GM19238 (cell line): ENCODE results near the gene TSEN15.

ENCODE experiments used
- DNase-seq: peaks from one replicate; pipeline ENCODE4 v3.0.0; 2011; ENCODE audit warnings: low spot score; ENCODE audit not compliant: insufficient read length

TSEN15 gene

GRCh38 chr1:184051485-184052193 lies at the start of gene TSEN15:
TSEN15 (plus strand) TSS chr1:184051730; CDS start chr1:184051756, 26 bp downstream.
- peak; percentile 76 for DNase-seq

- DNase-seq, result no peak
Observed at GRCh38 chr1:184002071-184002470, 49.5 kb upstream of the TSEN15 start.

- no peak for DNase-seq
Observed at GRCh38 chr1:184004935-184005334, 46.6 kb upstream of the TSEN15 start.

GRCh38 chr1:184005506-184005905 lies 46.0 kb upstream of the TSEN15 start:
- DNase-seq, result no peak

- no peak for DNase-seq
Observed at GRCh38 chr1:184010788-184011187, 40.7 kb upstream of the TSEN15 start.

- DNase-seq, result no peak
Observed at GRCh38 chr1:184012187-184012586, 39.3 kb upstream of the TSEN15 start.

- no peak for DNase-seq
Observed at GRCh38 chr1:184014271-184014670, 37.3 kb upstream of the TSEN15 start.

GRCh38 chr1:184016169-184016568 lies 35.4 kb upstream of the TSEN15 start:
- no peak for DNase-seq

GRCh38 chr1:184017306-184017705 lies 34.2 kb upstream of the TSEN15 start:
- no peak for DNase-seq

GRCh38 chr1:184018622-184019021 lies 32.9 kb upstream of the TSEN15 start:
- DNase-seq, result no peak

GRCh38 chr1:184019069-184019468 lies 32.5 kb upstream of the TSEN15 start:
- DNase-seq, result no peak

GRCh38 chr1:184019506-184019905 lies 32.0 kb upstream of the TSEN15 start:
- DNase-seq, result no peak

GRCh38 chr1:184020328-184020727 lies 31.2 kb upstream of the TSEN15 start:
- no peak for DNase-seq

- no peak for DNase-seq
Observed at GRCh38 chr1:184020855-184021254, 30.7 kb upstream of the TSEN15 start.

GRCh38 chr1:184021728-184022127 lies 29.8 kb upstream of the TSEN15 start:
- no peak for DNase-seq

- no peak for DNase-seq
Observed at GRCh38 chr1:184022668-184023067, 28.9 kb upstream of the TSEN15 start.

- no peak for DNase-seq
Observed at GRCh38 chr1:184023171-184023570, 28.4 kb upstream of the TSEN15 start.

- no peak for DNase-seq
Observed at GRCh38 chr1:184025242-184025675, 26.3 kb upstream of the TSEN15 start.

GRCh38 chr1:184027826-184028695 lies 23.5 kb upstream of the TSEN15 start:
- no peak for DNase-seq

GRCh38 chr1:184028854-184029623 lies 22.5 kb upstream of the TSEN15 start:
- no peak for DNase-seq

- no peak for DNase-seq
Observed at GRCh38 chr1:184030433-184031091, 21.0 kb upstream of the TSEN15 start.
